Ovary (tissue), 3 donors: ENCODE measurements around the gene NLRC5.

Source experiments
- CTCF ChIP-seq, 3 donors: fragments of 450-650 bp in 2 of 3; fragments of 200-600 bp in 1 of 3; IDR thresholded peaks; one replicate each; pipeline versions ENCODE4 v1.5.1 to v1.8.0; 2016 to 2022; ENCODE audit warnings: antibody characterized with exemption in 3 of 3, mild to moderate bottlenecking in 1 of 3
- POLR2A ChIP-seq: fragments of 450-650 bp; IDR thresholded peaks from one replicate; pipeline ENCODE4 v1.6.1; 2017; ENCODE audit warnings: antibody characterized with exemption, mild to moderate bottlenecking, moderate library complexity
- donor health status: DM: no; HTN: no; CAD: no.

GRCh38 chr16:57125376-57125775 is 136.0 kb downstream of the NLRC5 start:
- TF ChIP-seq CTCF (IDR thresholded peaks at IDR 0.05) = no peak
- TF ChIP-seq POLR2A = no peak
